GM21526 (cell line): ENCODE data around the gene VRK3.
"Not testable (repeated sequence)": the region's sequence is repeated elsewhere in the genome, so short reads cannot be mapped to it uniquely, and the experiment has no call there.

ENCODE experiments used
- ATAC-seq: cut with Tn5 transposase; IDR thresholded peaks from one replicate; pipeline ENCODE4 v1.9.1; 2021; ENCODE audit warnings: moderate library complexity; ENCODE audit not compliant: unreplicated experiment, low FRiP score

The VRK3 gene

GRCh38 chr19:49958596-49958995 lies 66.6 kb downstream of the VRK3 start:
- ATAC-seq, result not testable (repeated sequence)

DNA sequence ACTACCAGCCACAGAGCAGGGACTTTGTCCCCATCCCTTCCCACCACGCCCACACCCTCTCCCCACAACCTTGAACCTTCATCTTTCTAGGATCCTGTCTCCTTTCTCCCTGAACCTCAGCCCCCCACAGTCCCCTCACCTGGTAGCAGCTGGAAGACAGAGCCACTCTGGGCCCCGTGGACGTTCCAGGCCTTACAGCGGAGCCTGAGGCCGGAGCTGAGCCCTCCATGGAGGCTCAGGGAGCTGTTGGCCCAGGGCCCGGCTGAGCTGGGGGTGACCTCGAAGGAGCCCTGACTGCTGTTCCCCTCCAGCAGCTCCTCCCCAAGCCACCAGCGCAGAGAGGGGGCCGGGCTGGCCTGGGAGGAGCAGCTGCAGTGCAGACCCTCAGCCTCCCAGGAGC lies 67.0 kb downstream of the VRK3 start:
- ATAC-seq, result not testable (repeated sequence)

DNA sequence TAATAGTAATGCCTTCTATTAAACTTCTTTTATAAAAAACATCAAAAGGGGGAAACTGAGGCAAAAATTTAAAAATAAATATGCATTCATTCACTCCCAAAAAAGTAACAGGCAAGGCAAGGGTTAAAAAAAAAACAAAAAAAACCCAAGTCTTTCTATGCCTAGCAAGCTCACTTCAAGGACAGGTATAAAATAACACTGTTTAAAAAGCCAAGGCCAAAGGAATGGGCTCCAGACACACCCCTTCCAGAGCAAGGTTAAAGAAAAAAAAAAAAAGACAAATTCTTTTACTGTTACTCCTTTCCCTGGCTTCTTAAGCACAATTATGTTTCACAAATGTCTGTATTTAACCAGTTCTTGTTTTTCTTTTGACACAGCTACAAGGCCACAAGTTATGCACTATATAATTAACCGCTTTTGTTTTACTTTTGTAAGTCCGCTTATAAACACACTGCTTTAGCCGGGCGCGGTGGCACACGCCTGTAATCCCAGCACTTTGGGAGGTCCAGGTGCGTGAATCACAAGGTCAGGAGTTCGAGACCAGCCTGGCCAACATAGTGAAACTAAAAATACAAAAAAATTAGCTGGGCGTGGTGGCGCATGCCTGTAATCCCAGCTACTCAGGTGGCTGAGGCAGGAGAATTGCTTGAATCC lies 67.8 kb downstream of the VRK3 start:
- ATAC-seq, result no peak

- no peak for ATAC-seq
These were observed 69.1 kb downstream of the VRK3 start for GRCh38 chr19:49956115-49956495.

- ATAC-seq, result no peak
These were observed 70.2 kb downstream of the VRK3 start for GRCh38 chr19:49954933-49955332.

- ATAC-seq, result no peak
These were observed 70.9 kb downstream of the VRK3 start for GRCh38 chr19:49954092-49954829.

DNA sequence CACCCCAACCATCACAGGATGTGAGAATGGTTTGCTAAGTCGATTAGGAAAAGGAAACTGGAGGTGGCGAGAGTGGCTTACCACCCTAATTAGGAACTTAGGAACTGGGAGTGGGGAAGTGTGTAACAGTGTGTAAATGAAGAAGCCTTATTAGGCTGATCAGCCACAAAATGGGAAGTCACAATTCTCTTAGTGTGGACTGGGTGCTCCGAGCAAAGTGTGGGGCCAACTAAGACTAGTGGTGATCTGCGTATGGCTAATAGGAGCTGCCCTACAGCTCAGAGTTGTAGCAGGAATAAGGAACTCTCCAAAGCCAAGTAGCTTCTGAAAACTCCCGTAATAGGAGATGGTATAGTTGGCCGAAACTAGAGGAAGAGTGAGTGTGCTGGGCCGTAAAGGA lies 71.8 kb downstream of the VRK3 start:
- ATAC-seq, result no peak

- no peak for ATAC-seq
These were observed 72.3 kb downstream of the VRK3 start for GRCh38 chr19:49952906-49953305.

DNA sequence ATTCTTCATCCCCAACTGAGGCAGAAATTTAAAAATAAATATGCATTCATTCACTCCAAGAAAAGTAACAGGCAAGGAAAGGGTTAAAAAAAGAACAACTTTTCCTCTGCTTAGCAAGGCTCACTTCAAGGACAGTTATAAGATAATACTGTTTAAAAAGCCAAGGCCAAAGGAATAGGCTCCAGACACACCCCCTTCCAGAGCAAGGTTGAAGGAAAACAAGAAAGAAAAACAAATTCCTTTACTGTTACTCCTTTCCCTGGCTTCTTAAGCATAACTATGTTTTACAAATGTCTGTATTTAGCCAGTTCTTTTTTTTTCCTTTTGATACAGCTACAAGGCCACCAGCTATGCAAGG lies 72.7 kb downstream of the VRK3 start:
- no peak for ATAC-seq

DNA sequence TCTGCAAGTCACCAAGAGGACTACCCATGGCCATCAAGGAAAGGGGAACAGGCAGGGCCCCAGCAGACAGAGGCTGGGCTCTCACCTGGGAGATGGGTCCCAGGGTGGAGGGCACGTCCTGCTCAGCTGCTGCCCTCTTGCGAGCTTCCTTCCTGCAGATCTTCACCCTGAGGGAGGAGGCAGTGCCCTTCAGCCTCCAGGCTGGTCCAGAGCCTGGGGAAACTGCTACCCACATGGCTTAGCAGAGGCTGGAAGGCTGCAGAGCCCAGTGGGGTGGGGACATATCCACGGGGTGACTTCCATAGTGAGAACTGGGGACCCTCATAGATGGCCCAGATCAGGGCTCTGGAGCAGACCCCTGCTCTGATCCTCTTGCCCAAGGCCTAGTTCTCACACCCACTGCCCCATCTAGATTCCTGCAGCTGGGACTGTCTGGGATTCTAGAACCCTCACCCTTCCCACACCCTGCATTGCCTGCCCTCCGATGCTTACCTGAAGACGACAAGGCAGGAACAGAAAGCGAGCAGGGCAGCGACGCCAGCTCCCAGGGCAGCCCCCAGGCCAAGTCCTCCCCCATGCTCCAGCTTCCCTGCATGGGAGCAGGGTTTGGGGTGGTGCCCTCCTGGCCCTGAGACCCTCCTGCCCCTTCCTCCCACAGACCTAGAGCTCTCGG lies 73.2 kb downstream of the VRK3 start:
- no peak for ATAC-seq

DNA sequence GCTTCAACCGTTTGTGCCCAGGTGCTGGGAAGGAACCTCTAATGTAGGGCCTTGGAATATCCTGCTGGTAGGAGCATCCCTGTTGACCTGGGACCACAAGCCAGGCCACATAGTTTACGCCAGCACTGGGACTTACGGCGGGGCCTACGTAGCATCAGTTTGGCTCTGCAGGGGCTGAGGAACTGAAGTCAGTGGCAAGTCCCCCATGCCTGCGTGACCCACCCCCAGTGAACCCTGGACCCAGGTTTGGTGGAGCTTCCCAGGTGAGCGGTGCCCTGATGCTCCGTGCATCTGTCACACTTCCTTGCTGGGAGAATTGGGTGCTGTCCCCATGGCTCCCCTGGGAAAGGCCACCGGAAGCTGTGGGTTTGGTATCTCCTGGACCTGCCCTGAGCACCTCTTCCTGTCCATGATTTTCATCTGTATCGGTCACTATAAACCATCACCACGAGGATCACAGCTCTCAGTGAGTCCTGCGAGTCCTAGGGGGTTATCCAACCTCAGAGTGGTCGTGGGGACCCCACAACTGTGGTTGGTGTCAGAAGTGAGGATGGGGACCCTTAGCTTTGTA lies 74.1 kb downstream of the VRK3 start:
- ATAC-seq, result no peak

- no peak for ATAC-seq
These were observed 74.6 kb downstream of the VRK3 start for GRCh38 chr19:49950590-49950948.

GRCh38 chr19:49949742-49950589 lies 75.2 kb downstream of the VRK3 start:
- no peak for ATAC-seq

- no peak for ATAC-seq
These were observed 78.8 kb downstream of the VRK3 start for GRCh38 chr19:49946415-49946814.

- ATAC-seq, result not testable (repeated sequence)
These were observed 80.6 kb downstream of the VRK3 start for GRCh38 chr19:49944567-49944966.

DNA sequence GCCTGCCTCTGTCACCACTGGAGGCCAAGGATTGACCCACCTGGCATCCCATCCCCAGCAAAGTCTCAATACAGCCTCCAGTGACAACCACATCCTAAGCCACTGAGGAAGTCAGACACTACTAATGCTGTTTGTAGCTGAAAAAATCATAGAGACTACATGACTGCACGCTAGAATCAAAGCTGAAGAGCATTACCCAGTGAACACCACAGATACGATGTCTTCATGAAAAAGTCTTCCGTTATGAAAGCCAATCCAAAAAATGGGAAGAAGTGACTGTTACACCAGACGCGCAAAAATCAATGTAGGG lies 84.7 kb downstream of the VRK3 start:
- ATAC-seq, result no peak

DNA sequence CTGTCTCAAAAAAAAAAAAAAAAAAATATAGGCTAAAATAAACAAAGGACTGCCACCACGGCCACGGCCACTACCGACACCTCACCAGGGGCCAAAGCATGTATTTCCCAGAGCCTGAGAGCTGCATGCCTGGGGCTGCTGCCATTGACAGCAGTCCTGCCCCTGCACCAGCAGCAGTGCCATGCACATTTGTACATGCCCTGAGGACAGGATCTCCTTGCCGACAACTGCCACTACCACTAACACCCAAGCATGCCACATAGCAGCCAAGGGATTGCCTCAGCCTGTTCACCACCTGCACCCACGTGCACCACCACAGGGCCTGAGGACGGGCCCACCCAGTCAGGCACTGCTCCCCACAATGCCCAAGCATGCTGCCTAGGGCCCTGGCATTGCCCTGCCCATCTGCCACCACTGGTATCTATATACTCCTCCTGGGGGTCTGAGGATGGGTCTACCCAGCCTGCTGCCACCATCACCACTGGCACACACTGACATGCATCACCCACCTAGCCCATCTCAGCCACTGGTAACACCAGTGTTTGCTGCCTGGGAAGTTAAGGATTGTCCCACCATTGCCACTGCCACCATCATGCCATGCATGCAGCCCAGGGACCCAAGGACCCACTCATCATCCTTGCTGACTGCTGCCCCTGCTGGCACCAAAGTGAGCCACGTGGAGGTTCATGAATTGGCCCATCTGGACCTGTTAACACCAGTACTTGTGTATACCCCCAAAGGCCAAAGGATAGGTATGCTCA lies 85.3 kb downstream of the VRK3 start:
- no peak for ATAC-seq

DNA sequence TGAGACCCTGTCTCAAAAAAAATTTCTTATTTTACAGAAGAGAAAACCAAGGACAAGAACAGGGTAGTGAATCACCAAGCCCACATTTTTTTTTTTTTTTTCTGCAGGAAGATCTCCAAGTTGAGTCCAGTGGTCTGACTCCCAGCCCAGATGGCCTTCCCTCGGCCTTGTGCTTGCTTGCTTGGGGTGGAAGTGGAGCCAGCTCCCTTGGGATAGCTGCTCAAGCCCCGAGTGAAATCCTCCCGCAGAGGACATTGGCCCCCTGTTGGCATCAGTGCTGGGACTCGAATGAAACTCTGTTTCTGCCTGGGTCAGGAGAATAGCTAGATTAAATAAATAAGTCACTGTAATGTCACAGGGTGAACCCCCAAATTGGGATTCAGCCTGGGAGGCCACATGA lies 86.5 kb downstream of the VRK3 start:
- no peak for ATAC-seq

GRCh38 chr19:49937750-49938381 lies 87.3 kb downstream of the VRK3 start:
- no peak for ATAC-seq

- no peak for ATAC-seq
These were observed 88.6 kb downstream of the VRK3 start for GRCh38 chr19:49936549-49936948.
